ENCODE results near the gene SOS2. TPM values are rescaled to one million over a fixed set of nuclear protein-coding genes. Genes with fewer than 3 reads are reported as not detected.

The SOS2 gene
- total RNA-seq, 4 donors from 2014 or later, result 23.9 to 29.5 (median 26.2) TPM

GRCh38 chr14:50225067-50225973 is 6.1 kb downstream of the SOS2 start:
- intact Hi-C loops (cut with DNase I; ENCODE audit: low total_unique reads), result no loop called here
- no peak overlapping the region for H3K4me3 ChIP-seq (ENCODE audit: low read depth, poor library complexity, severe bottlenecking)
- no peak for DNase-seq (ENCODE audit: low spot score in 2 of 2)
- TF ChIP-seq CTCF (IDR thresholded peaks at IDR 0.05) (no peak), POLR2A (IDR thresholded peaks at IDR 0.05) (no peak)
- WGBS, 2 donors, result 30 to 32% methylated on average over 5 of the region's 5 CpGs

DNA sequence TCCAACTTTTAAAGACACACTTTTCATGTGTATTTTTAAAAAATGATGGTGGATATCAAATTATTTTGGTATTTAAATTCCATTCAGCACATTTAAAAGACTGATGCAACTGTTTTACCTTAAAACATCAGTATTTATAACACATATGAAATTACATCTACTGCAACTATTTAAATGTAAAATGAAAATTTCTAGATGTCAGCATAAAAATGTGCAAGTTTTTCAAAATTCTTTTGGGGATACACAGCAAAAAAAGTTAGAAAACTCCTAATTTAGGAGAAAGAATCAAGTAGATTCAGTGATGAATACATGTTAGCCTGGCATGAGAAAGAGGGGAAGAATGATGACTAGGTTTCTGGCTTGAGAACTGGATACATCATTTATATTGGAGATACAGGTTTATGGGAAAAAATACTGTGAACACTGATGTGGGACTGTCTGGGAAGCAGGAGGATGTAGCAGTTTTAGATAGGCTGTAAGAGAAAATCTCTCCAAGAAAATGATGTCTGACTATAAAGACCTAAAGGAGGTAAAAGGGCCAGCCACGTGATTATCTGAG is 9.2 kb downstream of the SOS2 start:
- DNase-seq (ENCODE audit: low spot score in 2 of 2), result no peak
- TF ChIP-seq CTCF (IDR thresholded peaks at IDR 0.05) (no peak), POLR2A (IDR thresholded peaks at IDR 0.05) (no peak)

GRCh38 chr14:50218501-50218900 is 12.9 kb downstream of the SOS2 start:
- DNase-seq (ENCODE audit: low spot score in 2 of 2), result no peak
- H3K4me3 ChIP-seq (ENCODE audit: low read depth, poor library complexity, severe bottlenecking), result no peak overlapping the region
- intact Hi-C loops (cut with DNase I; ENCODE audit: low total_unique reads), result no loop called here
- WGBS, 2 donors, result 78 to 87% methylated on average over 5 of the region's 5 CpGs
- TF ChIP-seq POLR2A (IDR thresholded peaks at IDR 0.05), result no peak
- no peak for TF ChIP-seq CTCF (IDR thresholded peaks at IDR 0.05)

More for the DNA sequence above, 9.2 kb downstream of the SOS2 start:
- 83 to 89% methylated on average over 1 of the region's 1 CpG for WGBS, 2 donors
- no peak overlapping the region for H3K4me3 ChIP-seq (ENCODE audit: low read depth, poor library complexity, severe bottlenecking)
- intact Hi-C loops (cut with DNase I; ENCODE audit: low total_unique reads), result no loop called here

- no peak overlapping the region for H3K4me3 ChIP-seq (ENCODE audit: low read depth, poor library complexity, severe bottlenecking)
- TF ChIP-seq POLR2A (IDR thresholded peaks at IDR 0.05), result no peak
- TF ChIP-seq CTCF (IDR thresholded peaks at IDR 0.05), result no peak
- intact Hi-C loops (cut with DNase I; ENCODE audit: low total_unique reads), result no loop called here
- 41 to 57% methylated on average over 2 of the region's 2 CpGs for WGBS, 2 donors
- no peak for DNase-seq (ENCODE audit: low spot score in 2 of 2)
These were observed 16.0 kb downstream of the SOS2 start for GRCh38 chr14:50215416-50215815.

GRCh38 chr14:50213795-50214194 is 17.6 kb downstream of the SOS2 start:
- H3K4me3 ChIP-seq (ENCODE audit: low read depth, poor library complexity, severe bottlenecking), result no peak overlapping the region
- no peak for TF ChIP-seq CTCF (IDR thresholded peaks at IDR 0.05)
- no peak for TF ChIP-seq POLR2A (IDR thresholded peaks at IDR 0.05)
- 53 to 57% methylated on average over 2 of the region's 2 CpGs for WGBS, 2 donors
- DNase-seq (ENCODE audit: low spot score in 2 of 2), result no peak
- intact Hi-C loops (cut with DNase I; ENCODE audit: low total_unique reads), result no loop called here

Data from lower leg skin (tissue), 4 donors.